HL-60/S4 treated with phorbol 12-myristate 13-acetate at 8.2 ng/mL for 4 days and 3 days (cell line): ENCODE results near the gene SLC43A2.

Experiments used
- in situ Hi-C: fragments of 300-500 bp; cut with MboI; formaldehyde crosslinking; loops from 2 replicates; pipeline ENCODE4 v1.15.0; 2022; ENCODE audit warnings: low sequenced_read_pairs

SLC43A2 gene

DNA sequence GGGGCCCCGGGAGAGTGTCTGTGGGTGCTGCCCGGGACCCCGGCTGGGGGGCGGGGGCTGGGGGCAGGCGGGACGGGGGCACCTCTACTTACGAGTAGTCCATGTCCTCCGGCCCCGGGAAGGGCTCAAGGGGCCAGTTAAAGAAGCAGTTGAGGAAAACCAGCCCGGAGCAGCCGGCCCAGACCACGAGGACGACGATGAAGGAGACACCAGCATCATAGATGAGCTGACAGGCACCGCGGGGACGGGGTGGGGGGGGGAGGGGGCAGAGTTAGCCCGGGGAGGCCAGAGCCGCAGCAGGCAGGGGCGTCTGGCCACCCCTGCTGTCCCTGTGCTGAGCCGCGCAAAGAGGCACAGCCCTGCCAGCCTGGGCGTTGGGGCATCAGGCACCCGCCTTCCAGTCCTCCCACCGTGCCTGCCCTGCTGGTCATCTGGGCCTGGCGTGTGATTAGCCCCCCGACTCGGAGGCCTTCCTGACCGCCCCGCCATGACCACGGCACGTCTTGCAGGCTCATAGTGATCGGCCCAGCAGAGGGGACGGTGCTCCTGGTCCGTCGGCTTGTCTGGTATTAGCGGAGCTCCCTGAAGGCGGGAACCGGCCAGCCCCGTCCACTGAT lies 37.1 kb downstream of the SLC43A2 start:
- in situ Hi-C loops: no loop called here

DNA sequence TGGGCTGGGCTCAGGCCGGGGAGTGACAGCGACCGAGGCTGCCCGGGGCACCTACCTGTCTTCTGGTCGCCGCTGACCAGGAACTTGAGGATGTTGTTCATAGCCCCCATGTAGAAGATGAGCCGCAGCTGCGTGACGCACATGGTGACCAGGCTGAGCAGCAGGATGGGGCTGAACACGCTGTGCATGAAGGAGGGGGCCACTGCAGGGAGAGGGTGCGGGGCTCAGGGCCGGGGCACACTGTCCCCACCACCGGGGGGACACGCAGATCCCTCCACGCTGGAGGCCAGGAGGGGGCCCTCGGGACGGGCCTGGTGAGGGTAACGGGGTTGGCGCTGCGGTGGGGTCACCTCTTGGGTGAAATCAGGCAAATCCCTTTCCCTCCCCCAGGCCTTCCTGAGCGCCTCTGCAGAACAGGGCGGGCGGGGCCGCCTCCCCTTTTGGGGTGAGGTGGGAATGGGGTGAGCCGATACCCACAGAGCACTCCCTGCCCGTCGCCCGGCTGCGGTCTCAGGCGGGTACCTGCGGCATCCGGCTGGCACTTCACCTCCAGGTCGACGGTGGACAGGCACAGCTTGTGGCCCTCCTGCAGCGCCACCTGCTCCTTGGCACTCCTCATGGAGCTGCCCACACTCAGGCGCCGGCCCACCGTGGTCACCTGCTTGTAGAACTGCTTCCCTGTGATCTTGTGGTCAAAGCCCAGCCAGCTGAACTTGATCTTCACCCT lies 37.7 kb downstream of the SLC43A2 start:
- in situ Hi-C loops: no loop called here

- in situ Hi-C loops: no loop called here
Observed at GRCh38 chr17:1590029-1590746, 38.4 kb downstream of the SLC43A2 start.

DNA sequence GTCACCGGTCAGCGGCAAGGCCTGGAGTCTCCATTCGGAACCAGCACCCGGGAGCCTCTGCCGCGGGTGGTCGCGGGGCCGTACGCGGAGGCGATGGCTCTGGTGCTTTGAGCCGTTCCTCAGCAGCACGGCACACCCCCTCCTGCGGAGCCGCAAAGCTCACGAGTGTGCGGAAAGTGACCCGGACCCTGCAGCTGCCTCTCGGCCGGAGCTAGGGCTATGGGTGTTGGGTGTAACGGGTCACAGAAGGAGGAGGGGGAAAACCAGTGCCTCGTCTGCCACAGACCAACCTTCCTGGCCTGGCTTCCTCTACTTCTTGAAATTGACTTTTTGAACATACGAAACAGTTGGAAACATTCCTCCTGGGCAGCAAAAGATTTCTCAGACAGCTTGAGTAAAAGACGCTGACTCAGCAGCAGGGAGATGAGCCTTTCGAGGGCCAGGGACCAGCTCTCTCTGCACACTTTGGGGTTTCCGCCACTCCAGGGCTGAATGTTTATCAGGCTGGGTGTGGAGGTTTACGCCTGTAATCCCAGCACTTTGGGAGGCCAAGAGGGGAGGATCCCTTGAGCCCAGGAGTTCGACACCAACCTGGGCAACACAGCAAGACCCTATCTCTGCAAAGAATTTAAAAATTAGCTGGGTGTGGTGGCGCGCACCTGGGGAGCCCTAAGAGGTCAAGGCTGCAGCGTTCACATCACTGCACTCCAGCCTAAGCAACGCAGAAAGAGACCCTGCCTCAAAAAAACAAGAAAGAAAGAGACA lies 39.6 kb downstream of the SLC43A2 start:
- in situ Hi-C loops: no loop called here

DNA sequence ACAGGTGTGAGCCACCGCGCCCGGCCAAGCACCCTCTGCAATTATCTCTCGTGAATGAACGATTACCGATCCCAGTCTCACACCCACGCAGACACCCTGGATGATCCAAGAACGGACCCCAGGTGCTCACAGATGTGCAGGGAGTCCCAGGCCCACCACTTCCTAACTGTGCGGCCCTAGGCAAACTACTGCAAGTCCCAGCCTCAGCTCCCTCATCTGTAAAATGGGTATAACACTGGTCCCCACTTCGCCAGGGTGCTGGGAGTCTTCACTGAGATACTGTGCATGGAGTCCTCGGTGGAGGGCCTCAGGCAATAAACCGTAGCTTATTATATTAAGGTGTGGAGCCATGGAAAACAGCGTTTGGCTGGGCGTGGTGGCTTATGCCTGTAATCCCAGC lies 44.5 kb downstream of the SLC43A2 start:
- in situ Hi-C loops: no loop called here

- in situ Hi-C loops: no loop called here
Observed at GRCh38 chr17:1583556-1583955, 45.1 kb downstream of the SLC43A2 start.

DNA sequence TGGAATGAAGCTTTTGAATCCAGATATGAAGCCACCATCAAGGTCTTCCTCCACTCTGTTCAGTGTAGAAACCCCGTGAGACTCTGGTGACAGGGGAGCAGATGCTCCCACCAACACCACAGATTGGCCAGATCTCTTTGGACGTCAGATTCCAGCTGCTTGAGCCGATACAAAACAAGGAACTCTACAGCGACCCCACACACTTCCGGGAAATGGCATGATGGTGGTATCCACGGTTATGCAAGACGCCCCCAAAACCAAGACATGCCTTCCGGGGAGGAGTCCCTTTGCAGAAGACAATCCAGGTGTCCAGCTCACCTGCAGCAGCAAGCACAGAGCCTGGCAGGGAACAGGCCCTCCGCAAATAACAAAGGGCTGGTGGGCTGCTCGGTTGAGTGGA lies 46.3 kb downstream of the SLC43A2 start:
- in situ Hi-C loops: no loop called here

DNA sequence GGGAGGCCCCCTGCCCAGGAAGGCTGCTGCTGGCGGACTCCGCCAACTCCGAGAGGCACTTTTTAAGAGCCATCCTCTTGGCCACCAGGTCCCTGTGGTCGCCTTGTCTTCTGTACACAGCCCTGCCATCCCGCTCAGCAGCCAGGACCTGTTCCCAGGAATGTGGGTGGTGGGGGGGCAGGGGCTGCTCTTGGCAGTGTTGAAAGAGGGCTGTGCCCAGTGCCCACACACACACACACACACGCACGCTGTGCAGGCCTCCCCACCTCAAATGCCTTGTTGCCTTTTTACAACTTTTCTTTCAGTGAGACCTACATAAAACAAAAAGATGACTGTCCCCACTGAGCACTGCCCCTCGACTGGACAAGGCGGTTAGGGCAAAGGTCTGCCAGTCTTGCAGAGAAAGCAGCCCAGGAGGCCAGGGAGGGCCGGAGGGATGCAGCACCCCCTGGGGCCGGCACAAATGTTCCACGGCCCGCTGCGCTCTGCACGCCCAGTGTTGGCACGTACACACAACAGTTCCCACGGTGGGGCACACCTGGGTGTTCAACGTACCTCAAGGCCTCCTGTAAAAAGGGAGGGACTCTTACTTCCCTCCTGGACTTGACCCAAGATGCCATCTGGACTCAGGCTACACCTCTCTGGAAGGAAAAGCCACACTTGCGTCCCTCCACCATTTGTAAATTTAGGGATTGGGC lies 47.5 kb downstream of the SLC43A2 start:
- in situ Hi-C loops: no loop called here

DNA sequence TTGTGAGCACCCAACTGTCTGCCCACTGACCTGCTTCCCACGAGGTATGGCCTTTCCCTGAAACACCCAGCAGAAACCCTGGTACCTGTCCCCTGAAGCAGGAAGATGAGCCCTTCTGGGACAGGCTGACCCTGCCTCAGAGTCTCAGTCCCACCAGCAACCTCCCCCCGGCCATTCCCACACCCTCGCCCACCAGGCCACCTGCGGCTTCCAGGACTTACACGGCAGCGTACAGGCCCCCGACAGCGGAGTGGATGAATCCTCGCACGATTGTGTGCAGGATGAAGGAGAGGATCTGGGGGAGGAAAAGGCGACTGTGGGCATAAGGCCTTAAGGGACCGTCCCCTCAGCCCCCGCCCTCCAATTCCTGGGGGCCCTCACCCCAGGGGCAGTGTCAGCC lies 50.6 kb downstream of the SLC43A2 start:
- in situ Hi-C loops: loop anchor here (10.0 kb wide), 1 partner anchor 67 kb away; the partner anchor contains the start of genes RILP and SCARF1

DNA sequence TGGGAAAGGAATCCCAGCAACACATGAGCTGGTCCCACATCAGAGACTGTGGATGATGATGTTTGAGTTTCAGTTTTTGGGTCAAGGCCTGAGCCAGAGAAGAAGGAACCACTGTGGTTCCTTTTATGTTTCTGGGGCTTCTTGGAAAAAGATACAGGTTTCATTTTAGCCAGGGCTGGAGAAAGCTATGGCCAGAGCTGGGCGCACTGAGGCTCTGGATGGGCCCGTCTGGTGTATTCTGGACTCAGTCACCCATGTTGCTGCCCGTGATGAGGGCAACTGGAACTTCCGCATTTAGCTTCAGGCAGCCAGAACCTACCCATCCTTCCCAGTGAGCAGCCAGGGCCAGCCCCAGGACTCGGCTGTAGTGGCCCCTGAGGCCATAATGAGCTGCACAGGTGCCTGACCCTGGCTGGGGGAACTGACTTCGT lies 51.0 kb downstream of the SLC43A2 start:
- in situ Hi-C loops: loop anchor here (10.0 kb wide), 1 partner anchor 67 kb away; the partner anchor contains the start of genes RILP and SCARF1

- in situ Hi-C loops: loop anchor here (10.0 kb wide), 1 partner anchor 68 kb away; the partner anchor contains the start of genes RILP and SCARF1
Observed at GRCh38 chr17:1577182-1577581, 51.5 kb downstream of the SLC43A2 start.

DNA sequence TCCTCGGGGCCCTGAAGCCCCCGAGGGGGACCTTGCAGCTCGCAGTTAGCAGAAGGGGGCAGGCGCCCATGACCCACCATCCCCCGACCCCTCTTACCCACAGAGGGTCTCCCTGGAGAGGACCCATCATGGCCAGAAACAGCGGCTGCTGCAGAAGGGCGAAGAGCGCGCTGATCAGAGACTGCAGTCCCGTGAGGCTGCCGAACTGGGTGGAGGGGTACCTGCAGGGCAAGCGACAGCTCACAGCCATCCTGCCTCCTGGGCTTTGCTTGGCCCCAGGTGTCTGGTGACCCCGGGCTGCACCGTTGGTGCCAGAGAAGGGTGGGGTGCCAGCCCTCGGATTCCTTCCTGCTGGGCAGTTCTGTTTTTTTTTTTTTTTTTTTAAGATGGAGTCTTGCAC lies 52.1 kb downstream of the SLC43A2 start:
- in situ Hi-C loops: loop anchor here (10.0 kb wide), 1 partner anchor 68 kb away; the partner anchor contains the start of genes RILP and SCARF1

DNA sequence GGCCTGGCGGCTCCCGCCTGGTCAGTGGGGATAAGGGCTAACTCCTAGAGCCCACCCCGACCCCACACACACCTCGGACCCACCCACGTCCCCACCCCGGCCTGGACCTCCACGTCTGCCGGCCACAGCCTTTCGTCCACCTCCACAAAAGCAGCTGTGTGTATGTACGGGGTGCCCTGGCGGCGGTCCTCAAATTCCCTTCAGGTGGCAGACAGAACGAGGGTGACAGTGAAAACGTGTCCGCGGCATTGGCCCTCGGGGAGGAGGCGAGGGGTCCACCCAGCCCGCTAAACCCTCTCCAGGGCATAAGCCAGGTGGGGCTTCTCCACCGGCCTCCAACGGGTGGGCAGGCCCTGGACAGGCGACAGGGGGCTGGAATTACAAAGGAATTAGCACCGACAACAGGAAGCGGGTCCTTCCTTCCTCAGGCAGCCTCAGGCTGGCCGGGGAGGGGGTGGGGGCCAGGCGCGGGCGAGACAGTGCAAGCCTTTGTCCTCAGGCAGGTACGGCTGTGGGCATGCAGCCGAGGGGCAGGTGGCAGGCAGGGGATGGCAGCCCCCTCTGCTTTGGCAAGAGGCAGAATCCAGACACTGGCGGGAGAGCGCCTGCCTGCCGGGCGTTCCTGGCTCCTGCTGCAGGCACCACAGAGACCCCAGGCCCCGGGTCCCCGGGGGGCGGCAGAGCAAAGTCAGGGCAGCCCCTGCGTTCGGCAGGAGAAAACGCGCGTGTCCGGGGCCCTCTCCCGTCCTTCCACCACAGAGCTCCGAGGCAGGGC lies 53.8 kb downstream of the SLC43A2 start:
- in situ Hi-C loops: loop anchor here (10.0 kb wide), 1 partner anchor 70 kb away; the partner anchor contains the start of genes RILP and SCARF1

DNA sequence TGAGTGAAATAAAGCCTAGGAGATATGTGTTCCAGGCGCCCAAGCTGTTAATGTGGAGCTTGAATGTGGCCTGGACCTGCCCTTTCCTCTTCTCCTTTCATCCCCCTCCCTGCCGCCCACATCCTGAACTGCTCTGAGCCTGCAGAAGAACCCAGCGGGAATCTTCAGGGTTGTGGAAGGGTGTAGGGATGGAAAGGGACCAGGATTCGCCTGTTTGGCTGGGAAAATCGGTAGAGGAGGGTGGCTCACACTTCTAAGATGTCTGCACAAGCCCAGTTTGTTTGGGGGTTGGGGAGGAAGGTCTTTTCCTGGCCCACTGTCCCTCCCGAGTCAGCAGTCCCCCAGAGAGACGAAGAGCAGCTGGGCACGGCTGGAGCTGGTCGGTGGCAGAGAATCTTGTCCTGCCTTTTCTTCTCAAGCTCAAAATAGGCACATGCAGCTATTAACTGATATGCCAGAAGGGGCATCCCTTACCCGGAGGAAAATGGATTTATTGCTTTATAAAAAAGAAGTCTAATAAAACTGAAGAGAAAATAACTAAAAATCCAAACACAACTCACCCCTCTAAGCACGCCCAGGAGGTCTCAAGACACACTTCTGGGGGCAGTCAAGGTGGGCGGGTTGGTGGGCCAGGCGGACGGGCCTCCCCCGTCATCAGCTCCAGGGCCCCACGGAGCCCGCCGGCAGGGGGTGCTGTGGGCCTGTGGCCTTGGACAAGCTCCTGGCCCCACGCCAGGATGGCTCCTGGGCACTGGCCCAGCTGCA lies 54.5 kb downstream of the SLC43A2 start:
- in situ Hi-C loops: loop anchor here (10.0 kb wide), 1 partner anchor 71 kb away; the partner anchor contains the start of genes RILP and SCARF1

DNA sequence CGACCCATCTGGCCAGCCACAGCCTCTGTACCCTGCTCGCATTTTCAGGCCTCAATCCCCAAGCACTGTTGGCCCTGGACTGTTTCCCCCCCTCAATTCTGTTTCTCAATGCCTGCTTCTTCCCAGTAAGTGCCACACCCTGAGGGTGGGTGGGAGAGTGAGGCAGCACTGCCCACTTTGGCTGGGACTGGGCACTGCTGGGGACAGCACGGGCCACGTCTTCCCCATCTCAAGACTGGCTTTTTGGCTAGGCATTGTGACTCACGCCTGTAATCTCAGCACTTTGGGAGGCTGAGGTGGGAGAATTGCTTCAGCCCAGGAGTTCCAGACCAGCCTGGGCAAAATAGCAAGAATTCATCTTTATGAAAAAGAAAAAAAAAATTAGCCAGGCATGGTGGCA lies 56.0 kb downstream of the SLC43A2 start:
- in situ Hi-C loops: loop anchor here (10.0 kb wide), 1 partner anchor 72 kb away; the partner anchor contains the start of genes RILP and SCARF1

DNA sequence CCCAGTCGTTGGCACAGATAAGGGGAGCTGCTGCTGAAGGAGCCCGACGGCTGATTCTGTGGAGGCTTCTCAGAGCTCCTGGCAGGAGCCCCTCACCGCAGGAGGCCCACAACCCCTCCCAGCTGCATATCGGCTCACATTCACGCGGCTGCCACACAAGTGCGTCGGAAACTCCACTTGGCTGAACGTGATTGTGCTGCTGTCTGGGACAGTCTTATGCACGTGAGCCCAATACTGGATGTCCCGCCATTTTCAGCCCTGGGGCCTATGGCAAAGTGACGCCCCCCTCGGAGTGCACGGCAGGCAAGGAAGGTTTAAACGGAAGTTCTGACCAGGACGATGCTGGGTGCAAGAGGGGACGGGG lies 57.3 kb downstream of the SLC43A2 start:
- in situ Hi-C loops: loop anchor here (10.0 kb wide), 1 partner anchor 73 kb away; the partner anchor contains the start of genes RILP and SCARF1

DNA sequence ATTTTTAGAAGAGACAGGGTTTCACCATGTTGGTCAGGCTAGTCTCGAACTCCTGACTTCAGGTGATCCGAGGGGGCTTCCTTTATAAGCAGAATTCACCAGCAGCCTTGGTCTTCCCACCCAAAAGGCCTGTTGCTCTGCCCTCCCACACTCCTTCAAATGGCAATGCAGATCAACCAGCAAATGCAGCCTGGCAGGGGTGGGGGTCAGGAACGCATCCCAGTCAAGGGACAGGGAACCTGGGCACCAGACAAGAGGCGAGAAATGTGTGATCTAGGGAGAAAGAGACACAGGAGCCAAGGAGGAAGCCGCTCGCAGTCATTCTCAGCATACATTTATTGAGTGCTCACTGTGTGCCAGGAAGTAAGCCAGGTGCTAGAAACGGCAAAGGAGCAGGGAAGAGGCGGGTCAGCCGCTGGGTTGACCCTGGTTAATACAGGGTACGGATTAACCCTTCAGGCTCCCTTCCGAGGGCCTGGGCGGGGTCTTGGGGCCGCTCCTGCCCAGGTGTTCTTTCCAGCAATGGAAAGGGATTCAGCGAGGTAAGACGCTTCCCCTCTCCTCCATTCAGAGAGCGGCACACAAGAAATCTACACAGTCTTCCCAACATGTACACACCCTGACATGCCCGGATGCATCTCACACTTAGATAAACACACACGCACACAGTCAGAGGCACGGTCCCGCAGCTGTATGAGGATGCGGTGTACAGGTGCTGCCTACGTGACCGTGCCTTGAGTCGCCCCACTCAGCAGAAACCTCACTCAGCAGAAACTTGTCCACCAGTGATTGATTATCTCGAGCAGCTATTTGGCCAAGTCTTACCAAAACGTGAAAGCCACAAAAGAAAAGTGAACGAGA lies 59.5 kb downstream of the SLC43A2 start:
- in situ Hi-C loops: no loop called here
